Liver (tissue), 9 donors: ENCODE data around the gene ZDHHC14. TPM values are rescaled to one million over a fixed set of nuclear protein-coding genes. Genes with fewer than 3 reads are reported as not detected.

Experiments
- DNase-seq: peaks from one replicate; pipeline ENCODE4 v3.0.0-alpha.2; 2017; ENCODE audit warnings: low spot score
- H3K27ac ChIP-seq, 2 donors: one replicate each; pipeline ENCODE4 v1.7.0; 2013; ENCODE audit warnings: inconsistent platforms in 2 of 2, low read length in 2 of 2, control low read depth in 1 of 2, low read depth in 1 of 2, mild to moderate bottlenecking in 1 of 2
- H3K27me3 ChIP-seq, 4 donors: one replicate each; pipeline versions ENCODE4 v1.6.1 to v1.7.0; 2013; ENCODE audit warnings: low read length in 3 of 4, inconsistent platforms in 1 of 4, mild to moderate bottlenecking in 1 of 4, moderate library complexity in 1 of 4; ENCODE audit not compliant: control insufficient read depth in 4 of 4, insufficient read depth in 4 of 4
- H3K36me3 ChIP-seq, 4 donors: one replicate each; pipeline versions ENCODE4 v1.6.1 to v1.7.0; 2013; ENCODE audit warnings: low read length in 3 of 4, mild to moderate bottlenecking in 3 of 4, low read depth in 1 of 4, moderate library complexity in 1 of 4; ENCODE audit not compliant: control insufficient read depth in 4 of 4, insufficient read depth in 3 of 4
- H3K4me1 ChIP-seq, 4 donors: one replicate each; pipeline versions ENCODE4 v1.6.1 to v1.7.0; 2013; ENCODE audit warnings: low read length in 3 of 4, mild to moderate bottlenecking in 3 of 4, moderate library complexity in 1 of 4; ENCODE audit not compliant: control insufficient read depth in 4 of 4, insufficient read depth in 4 of 4
- H3K4me3 ChIP-seq, 3 donors: one replicate each; pipeline versions ENCODE4 v1.6.1 to v1.7.0; 2013; ENCODE audit warnings: low read length in 3 of 3, control low read depth in 1 of 3, low read depth in 1 of 3, mild to moderate bottlenecking in 1 of 3
- H3K9ac ChIP-seq, 2 donors: one replicate each; pipeline ENCODE4 v1.7.0; 2013; ENCODE audit warnings: low read length in 2 of 2, mild to moderate bottlenecking in 2 of 2, moderate library complexity in 2 of 2, control low read depth in 1 of 2, low read depth in 1 of 2
- H3K9me3 ChIP-seq, 4 donors: one replicate each; pipeline versions ENCODE4 v1.6.1 to v1.7.0; 2013; ENCODE audit warnings: low read length in 3 of 4; ENCODE audit not compliant: control insufficient read depth in 4 of 4
- ATF3 ChIP-seq: IDR thresholded peaks from 2 replicates; pipeline ENCODE4 v1.6.1; 2016; ENCODE audit warnings: antibody characterized with exemption
- CTCF ChIP-seq: fragments of 150-350 bp; IDR thresholded peaks from 2 replicates; pipeline ENCODE4 v1.5.1; 2017; ENCODE audit warnings: improper control_type of control experiment, low read depth, low read length; ENCODE audit not compliant: missing input control
- EGR1 ChIP-seq, 2 donors: IDR thresholded peaks; 2 replicates each; pipeline ENCODE4 v1.6.1; 2016 to 2018; ENCODE audit warnings: antibody characterized with exemption in 2 of 2, low read depth in 2 of 2
- FOXA2 ChIP-seq: IDR thresholded peaks from 2 replicates; pipeline ENCODE4 v1.6.1; 2016; ENCODE audit warnings: antibody characterized with exemption
- GABPA ChIP-seq, 2 donors: IDR thresholded peaks in 1 of 2; conservative IDR thresholded peaks in 1 of 2; 2 replicates each; pipeline ENCODE4 v1.6.1; 2016; ENCODE audit warnings: antibody characterized with exemption in 2 of 2, mild to moderate bottlenecking in 1 of 2, moderate library complexity in 1 of 2
- HNF4A ChIP-seq, 2 donors: conservative IDR thresholded peaks; 2 replicates each; pipeline ENCODE4 v1.6.1; 2016; ENCODE audit warnings: antibody characterized with exemption in 2 of 2, mild to moderate bottlenecking in 2 of 2
- HNF4G ChIP-seq: IDR thresholded peaks from 2 replicates; pipeline ENCODE4 v1.6.1; 2016; ENCODE audit warnings: antibody characterized with exemption
- JUND ChIP-seq, 2 donors: IDR thresholded peaks; 2 replicates each; pipeline ENCODE4 v1.6.1; 2016; ENCODE audit warnings: antibody characterized with exemption in 2 of 2
- MAX ChIP-seq: IDR thresholded peaks from 2 replicates; pipeline ENCODE4 v1.6.1; 2016; ENCODE audit warnings: antibody characterized with exemption
- NR2F2 ChIP-seq: IDR thresholded peaks from 2 replicates; pipeline ENCODE4 v1.6.1; 2016; ENCODE audit warnings: antibody characterized with exemption
- REST ChIP-seq: IDR thresholded peaks from 2 replicates; pipeline ENCODE4 v1.6.1; 2016; ENCODE audit warnings: antibody characterized with exemption, mild to moderate bottlenecking
- SP1 ChIP-seq: IDR thresholded peaks from 2 replicates; pipeline ENCODE4 v1.6.1; 2018; ENCODE audit warnings: antibody characterized with exemption, mild to moderate bottlenecking
- TAF1 ChIP-seq: conservative IDR thresholded peaks from 2 replicates; pipeline ENCODE4 v1.6.1; 2016; ENCODE audit warnings: antibody characterized with exemption, mild to moderate bottlenecking
- YY1 ChIP-seq: IDR thresholded peaks from 2 replicates; pipeline ENCODE4 v1.6.1; 2016; ENCODE audit warnings: antibody characterized with exemption, mild to moderate bottlenecking
- ZBTB33 ChIP-seq: IDR thresholded peaks from 2 replicates; pipeline ENCODE4 v1.6.1; 2016; ENCODE audit warnings: antibody characterized with exemption
- WGBS: extraction: QIAGEN DNeasy Blood & Tissue Kit; methylation state at CpG from one replicate; pipeline ENCODE4 v1.1.7; 2013; 5-methylcytosine and 5-hydroxymethylcytosine counted together
- polyA plus RNA-seq, 2 donors: library from polyadenylated mRNA; stranded (reverse) in 1 of 2; unstranded in 1 of 2; fragments of 200-250 nt in 1 of 2; fragments of >200 nt in 1 of 2; fragmentation: Nextera tagmentation in 1 of 2; extraction: Ambion mirVana in 1 of 2; gene quantifications; one replicate each; pipeline versions ENCODE4 v1.2.1 to v1.2.3, GENCODE V29; 2013 to 2015
- total RNA-seq, 2 donors: library from RNA; depleted of rRNA; stranded (reverse); fragments of >200 nt; gene quantifications; one replicate each; pipeline ENCODE4 v1.2.3, GENCODE V29; 2014
- donor health status: healthy.
- donor health status: healthy.
- donor health status: healthy.
- donor health status: healthy.
- donor health status: healthy.

Gene ZDHHC14
- total and polyA plus RNA-seq, 4 donors, result 4.4 to 11.7 (median 8.4) TPM

- TF ChIP-seq ZBTB33 (no peak), NR2F2 (no peak), HNF4A (conservative IDR thresholded peaks at IDR 0.05) (no peak), TAF1 (no peak), FOXA2 (no peak), YY1 (no peak), GABPA (IDR thresholded peaks at IDR 0.05 in 1 of 2, conservative IDR thresholded peaks at IDR 0.05 in 1 of 2) (no peak), ATF3 (no peak)
Observed at GRCh38 chr6:157716251-157716995, 335.4 kb downstream of the ZDHHC14 start (continued).

GRCh38 chr6:157717340-157717748 lies 336.4 kb downstream of the ZDHHC14 start:
- Histone ChIP-seq H3K4me3 (no peak overlapping the region), H3K27me3 (no peaks in the 10 kb centered on the region), H3K9me3 (no peaks in the 10 kb centered on the region), H3K27ac (no peak overlapping the region), H3K36me3 (no peaks in the 10 kb centered on the region), H3K9ac (no peak overlapping the region), H3K4me1 (no peaks in the 10 kb centered on the region)
- TF ChIP-seq CTCF, result no peak
- no peak for TF ChIP-seq EGR1 (IDR thresholded peaks at IDR 0.05; ENCODE audit: low read depth in 2 of 2)
- no peak for TF ChIP-seq NR2F2
- TF ChIP-seq HNF4G, result no peak
- TF ChIP-seq REST, result no peak
- TF ChIP-seq MAX, result no peak
- TF ChIP-seq JUND (IDR thresholded peaks at IDR 0.05), result no peak
- no peak for TF ChIP-seq TAF1
- TF ChIP-seq ZBTB33, result no peak
- no peak for TF ChIP-seq SP1
- no peak for TF ChIP-seq FOXA2
- WGBS, result 76% methylated on average over 7 of the region's 7 CpGs
- no peak for DNase-seq
